KOPT-K1 (cell line): Measurements from ENCODE around the gene F2RL2.

Source experiments
- H3K27ac ChIP-seq: fragments of 200-600 bp; sonication (generic); 2 replicates; pipeline ENCODE4 v1.5.1; 2016; ENCODE audit warnings: antibody characterized with exemption, mild to moderate bottlenecking, low read depth, low read length; ENCODE audit not compliant: poor library complexity, severe bottlenecking
- H3K36me3 ChIP-seq: fragments of 200-600 bp; sonication (generic); 2 replicates; pipeline ENCODE4 v1.5.1; 2017; ENCODE audit warnings: antibody characterized with exemption, mild to moderate bottlenecking, low read length, moderate library complexity; ENCODE audit not compliant: insufficient read depth
- H3K9me3 ChIP-seq: fragments of 200-600 bp; sonication (generic); 2 replicates; pipeline ENCODE4 v1.5.1; 2017; ENCODE audit warnings: antibody characterized with exemption, low read length, mild to moderate bottlenecking; ENCODE audit not compliant: insufficient read depth, poor library complexity, severe bottlenecking

Gene F2RL2

GRCh38 chr5:76582230-76583162, 40.7 kb downstream of the F2RL2 start:
- Histone ChIP-seq H3K36me3 (no peaks in the 10 kb centered on the region; the same call in 1 of the 2 replicates), H3K9me3 (no peaks in the 10 kb centered on the region), H3K27ac (no peak overlapping the region)

GRCh38 chr5:76580981-76581380, 42.2 kb downstream of the F2RL2 start:
- no peak overlapping the region for H3K27ac ChIP-seq
- no peaks in the 10 kb centered on the region for H3K9me3 ChIP-seq
- H3K36me3 ChIP-seq, result no peaks in the 10 kb centered on the region; the same call in none of the 2 replicates

- no peaks in the 10 kb centered on the region; the same call in none of the 2 replicates for H3K36me3 ChIP-seq
- H3K9me3 ChIP-seq, result no peaks in the 10 kb centered on the region
- no peak overlapping the region for H3K27ac ChIP-seq
Observed at GRCh38 chr5:76579166-76579937, 43.9 kb downstream of the F2RL2 start.

- Histone ChIP-seq H3K27ac (no peak overlapping the region), H3K36me3 (no peaks in the 10 kb centered on the region; the same call in 1 of the 2 replicates), H3K9me3 (no peaks in the 10 kb centered on the region)
Observed at GRCh38 chr5:76576996-76577395, 46.2 kb downstream of the F2RL2 start.

GRCh38 chr5:76576450-76576849, 46.8 kb downstream of the F2RL2 start:
- no peak overlapping the region for H3K27ac ChIP-seq
- no peaks in the 10 kb centered on the region for H3K9me3 ChIP-seq
- no peaks in the 10 kb centered on the region; the same call in 1 of the 2 replicates for H3K36me3 ChIP-seq

GRCh38 chr5:76571559-76571958, 51.6 kb downstream of the F2RL2 start:
- Histone ChIP-seq H3K9me3 (no peaks in the 10 kb centered on the region), H3K27ac (no peak overlapping the region)

GRCh38 chr5:76570153-76570552, 53.0 kb downstream of the F2RL2 start:
- Histone ChIP-seq H3K36me3 (peaks cover 20% of the 10 kb centered on the region; the same call in 1 of the 2 replicates), H3K27ac (no peak overlapping the region), H3K9me3 (no peaks in the 10 kb centered on the region)

More at GRCh38 chr5:76571559-76571958, 51.6 kb downstream of the F2RL2 start:
- H3K36me3 ChIP-seq, result peaks cover 9% of the 10 kb centered on the region
